ENCODE measurements around the gene DQX1.

DQX1 gene

GRCh38 chr2:74554820-74555531 is 28.9 kb upstream of the DQX1 start:
- peak; percentile 62 to 64 for ATAC-seq

- ATAC-seq, result peak; percentile 80 to 86
Measured at GRCh38 chr2:74553892-74554819, 28.1 kb upstream of the DQX1 start, which contains the start of the genes DOK1 and LOXL3. TSS of gene DOK1 (plus strand) at chr2:74554720. CDS start at chr2:74554755, 35 bp downstream. TSS of gene LOXL3 (minus strand) at chr2:74553942. CDS start at chr2:74552634, 1,308 bp downstream.

DNA sequence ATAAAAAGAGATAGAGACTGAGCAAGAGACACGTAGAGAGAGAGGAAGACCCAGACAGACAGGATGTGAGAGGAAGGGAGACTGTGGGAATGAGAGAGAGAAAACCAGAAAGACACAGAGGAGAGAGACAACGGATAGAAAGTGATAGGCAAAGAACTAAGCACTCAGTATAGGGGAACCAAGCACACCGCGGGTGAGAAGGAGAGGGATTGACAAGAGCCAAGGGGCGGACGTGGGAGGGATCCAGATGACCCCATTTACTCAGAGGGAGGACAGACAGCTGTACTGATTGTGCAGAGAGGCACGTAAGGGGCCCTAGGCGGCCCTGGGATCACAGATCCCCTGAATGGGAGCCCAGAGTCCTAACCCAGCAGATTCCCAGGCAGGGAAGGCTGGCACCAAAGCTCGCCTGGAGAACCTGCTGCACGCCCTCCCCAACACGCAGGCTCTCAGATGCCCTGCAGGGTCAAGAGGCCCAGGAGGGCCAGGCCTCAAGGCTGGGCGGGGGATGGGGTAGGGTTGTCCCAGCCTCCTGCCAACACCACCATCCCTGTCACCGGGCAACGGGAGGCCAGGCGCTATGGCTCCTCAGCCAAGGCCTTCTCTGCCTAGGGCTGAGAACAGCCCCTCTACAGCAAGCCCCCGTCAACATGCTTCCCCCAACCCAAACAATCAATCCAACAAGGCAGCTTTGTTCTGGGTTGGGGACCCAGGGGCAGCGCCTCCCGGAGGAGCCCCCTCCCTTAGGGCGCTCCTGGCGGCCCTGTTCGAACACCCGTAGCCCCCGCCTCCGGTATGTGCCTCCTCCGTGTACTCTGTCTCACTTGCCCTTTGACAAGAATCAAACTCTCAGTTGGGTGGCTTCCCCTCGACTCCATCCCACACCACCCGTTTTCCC is 27.1 kb upstream of the DQX1 start:
- ATAC-seq, result no peak

- no peak for ATAC-seq
Measured at GRCh38 chr2:74551942-74552913, 26.2 kb upstream of the DQX1 start.

- ATAC-seq, result no peak
Measured at GRCh38 chr2:74551530-74551929, 25.5 kb upstream of the DQX1 start.

DNA sequence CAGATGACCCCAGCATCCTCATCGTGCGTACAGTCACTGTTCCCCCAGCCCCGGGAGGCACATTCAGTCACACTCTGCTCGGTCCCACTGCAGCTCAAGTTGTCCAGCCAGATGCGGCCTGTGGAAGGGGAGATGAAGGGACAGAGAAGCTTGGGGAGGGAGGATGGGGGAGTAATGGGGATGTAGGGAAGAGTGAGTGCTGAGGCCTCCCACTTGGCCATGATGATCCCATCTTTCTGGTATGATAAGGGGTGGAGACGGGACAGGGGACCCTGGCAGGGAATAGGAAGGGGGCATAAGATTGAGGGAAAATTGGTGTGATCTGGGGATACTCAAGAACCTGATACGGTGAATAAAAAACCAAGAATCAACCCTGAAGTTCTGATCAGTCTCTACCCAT is 24.2 kb upstream of the DQX1 start:
- no peak for ATAC-seq

- ATAC-seq, result peak; percentile 27 to 36
Measured at GRCh38 chr2:74548900-74549826, 23.1 kb upstream of the DQX1 start.

GRCh38 chr2:74548285-74548899 is 22.4 kb upstream of the DQX1 start:
- no peak for ATAC-seq

GRCh38 chr2:74546004-74546403 is 20.0 kb upstream of the DQX1 start:
- ATAC-seq, result no peak

- ATAC-seq, result no peak
Measured at GRCh38 chr2:74544634-74545033, 18.6 kb upstream of the DQX1 start.

GRCh38 chr2:74542978-74543377 is 16.9 kb upstream of the DQX1 start:
- no peak for ATAC-seq

- ATAC-seq, result no peak
Measured at GRCh38 chr2:74540291-74540690, 14.3 kb upstream of the DQX1 start.

DNA sequence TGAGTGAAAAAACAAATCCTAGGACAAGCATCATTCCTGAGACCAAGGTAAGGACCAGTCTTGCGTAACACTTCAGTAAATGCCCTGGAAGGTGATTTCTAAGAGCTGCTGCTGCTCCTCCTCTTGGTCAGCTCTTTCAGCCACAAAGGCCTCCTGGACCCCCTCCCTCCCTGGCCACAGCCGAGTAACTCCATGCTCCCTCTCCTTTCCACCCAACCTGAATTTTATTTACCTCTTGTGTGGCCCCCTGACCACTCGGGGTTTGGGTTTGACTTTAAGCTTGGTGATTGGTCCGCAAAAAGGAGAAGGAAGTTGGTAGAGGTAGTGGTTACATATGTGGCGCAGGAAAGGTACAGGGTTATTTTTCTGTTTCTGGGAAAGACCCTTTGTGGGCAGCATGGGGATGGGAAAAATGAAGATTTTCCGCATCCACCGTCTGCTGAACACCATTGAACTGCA is 12.9 kb upstream of the DQX1 start:
- no peak for ATAC-seq

GRCh38 chr2:74537140-74537539 is 11.1 kb upstream of the DQX1 start:
- ATAC-seq, result no peak

- ATAC-seq, result no peak
Measured at GRCh38 chr2:74536166-74536950, 10.3 kb upstream of the DQX1 start.

- ATAC-seq, result no peak
Measured at GRCh38 chr2:74535440-74535965, 9.5 kb upstream of the DQX1 start.

DNA sequence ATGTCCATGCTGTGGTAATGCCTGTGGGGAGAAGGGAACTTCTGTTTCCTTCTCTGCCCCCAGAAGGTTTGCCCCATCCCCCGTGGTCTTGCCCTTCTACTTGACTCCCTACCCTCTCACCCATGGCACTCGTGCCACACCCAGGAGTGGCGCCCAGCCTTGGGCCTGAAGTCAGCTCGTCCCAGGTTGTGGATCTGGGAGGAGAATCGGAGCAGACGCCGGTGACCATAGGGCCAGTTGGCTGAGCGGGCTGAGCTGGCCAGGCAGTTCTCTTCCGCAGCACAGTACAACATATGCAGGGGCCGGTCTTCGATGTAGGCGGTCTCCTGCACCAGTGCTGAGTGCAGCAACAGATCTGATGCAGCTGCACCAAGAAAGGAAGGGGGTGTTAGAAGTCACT is 8.4 kb upstream of the DQX1 start:
- ATAC-seq, result no peak

GRCh38 chr2:74533464-74533863 is 7.4 kb upstream of the DQX1 start:
- no peak for ATAC-seq

DNA sequence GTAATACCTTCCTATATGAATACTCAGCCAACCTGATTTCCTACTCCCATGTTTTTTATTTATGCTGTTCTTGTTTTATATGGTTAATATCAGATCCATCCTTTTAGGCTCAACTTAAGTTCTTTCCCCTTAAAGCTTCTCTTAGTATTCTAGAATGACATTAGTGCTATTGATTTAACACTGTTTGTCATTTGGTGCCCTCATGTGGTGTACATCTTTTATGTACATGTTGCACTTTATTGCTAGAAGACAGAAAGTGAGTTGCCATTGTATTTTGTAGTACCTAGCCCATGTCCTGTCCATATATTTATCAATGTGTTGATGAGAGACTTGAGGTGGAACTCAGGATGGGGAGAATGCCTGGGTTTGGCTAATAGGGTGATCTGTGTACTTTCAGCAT is 6.2 kb upstream of the DQX1 start:
- no peak for ATAC-seq

All from activated CD4-positive, CD25-positive, alpha-beta regulatory T cell treated with anti-CD3 and anti-CD28 coated beads, Interleukin-2, amount 50 U/mL, for 24 hours (primary cell).